SK-N-SH treated with all-trans-retinoic acid at 6 μM for 48 hours (cell line): ENCODE results near the gene SENP3.

Source experiments
- ATAC-seq: fragments of 200-7000 bp; cut with Tn5 transposase; 3 replicates; pipeline ENCODE4 v1.9.1; 2020; ENCODE audit warnings: mild to moderate bottlenecking, moderate library complexity
- ARNTL ChIP-seq: fragments of 450-650 bp; formaldehyde crosslinking; IDR thresholded peaks from 2 replicates; pipeline ENCODE4 v1.5.0; 2020; ENCODE audit warnings: low read depth, mild to moderate bottlenecking, moderate library complexity, borderline replicate concordance
- BACH2 ChIP-seq: fragments of 250-450 bp; sonication (Bioruptor Pico); IDR thresholded peaks from 2 replicates; pipeline ENCODE4 v1.9.0; 2021; ENCODE audit warnings: mild to moderate bottlenecking, borderline replicate concordance
- CREB5 ChIP-seq: fragments of 250-450 bp; sonication (Bioruptor Pico); IDR thresholded peaks from 2 replicates; pipeline ENCODE4 v1.5.1; 2020; ENCODE audit warnings: low read depth, mild to moderate bottlenecking, moderate library complexity
- CSDC2 ChIP-seq: fragments of 250-450 bp; sonication (Bioruptor Pico); IDR thresholded peaks from 2 replicates; pipeline ENCODE4 v1.5.0; 2020; ENCODE audit warnings: mild to moderate bottlenecking, moderate library complexity
- ESRRG ChIP-seq: fragments of 250-450 bp; sonication (Bioruptor Pico); IDR thresholded peaks from 2 replicates; pipeline ENCODE4 v1.6.1; 2021; ENCODE audit warnings: mild to moderate bottlenecking
- ISL1 ChIP-seq: fragments of 250-450 bp; sonication (Bioruptor Pico); IDR thresholded peaks from 2 replicates; pipeline ENCODE4 v2.1.2; 2022; ENCODE audit warnings: mild to moderate bottlenecking, moderate library complexity
- OSR1 ChIP-seq: fragments of 250-450 bp; sonication (Bioruptor Pico); IDR thresholded peaks from 2 replicates; pipeline ENCODE4 v1.8.0; 2022; ENCODE audit warnings: moderate library complexity, mild to moderate bottlenecking, inconsistent platforms
- PPARA ChIP-seq: fragments of 250-450 bp; sonication (Bioruptor Pico); IDR thresholded peaks from 2 replicates; pipeline ENCODE4 v1.5.0; 2020; ENCODE audit warnings: mild to moderate bottlenecking, borderline replicate concordance
- RARB ChIP-seq: fragments of 250-450 bp; sonication (Bioruptor Pico); IDR thresholded peaks from 2 replicates; pipeline ENCODE4 v1.8.0; 2021; ENCODE audit warnings: mild to moderate bottlenecking, moderate library complexity
- SNAI2 ChIP-seq: fragments of 250-450 bp; sonication (Bioruptor Pico); IDR thresholded peaks from 2 replicates; pipeline ENCODE4 v1.5.0; 2020; ENCODE audit warnings: mild to moderate bottlenecking, moderate library complexity
- TCF4 ChIP-seq: fragments of 250-450 bp; sonication (Bioruptor Pico); IDR thresholded peaks from 2 replicates; pipeline ENCODE4 v1.8.0; 2021; ENCODE audit warnings: mild to moderate bottlenecking, moderate library complexity, borderline replicate concordance
- ZFP3 ChIP-seq: fragments of 250-450 bp; sonication (Bioruptor Pico); IDR thresholded peaks from 2 replicates; pipeline ENCODE4 v1.5.0; 2020; ENCODE audit warnings: mild to moderate bottlenecking, moderate library complexity
- ZFP30 ChIP-seq: fragments of 450-650 bp; formaldehyde crosslinking; IDR thresholded peaks from 2 replicates; pipeline ENCODE4 v1.5.0; 2022; ENCODE audit warnings: mild to moderate bottlenecking, moderate library complexity
- ZNF565 ChIP-seq: fragments of 450-650 bp; formaldehyde crosslinking; conservative IDR thresholded peaks from 2 replicates; pipeline ENCODE4 v1.5.0; 2020; ENCODE audit warnings: low read depth, mild to moderate bottlenecking, moderate library complexity
- ZNF70 ChIP-seq: fragments of 450-650 bp; formaldehyde crosslinking; IDR thresholded peaks from 2 replicates; pipeline ENCODE4 v1.5.0; 2020; ENCODE audit warnings: mild to moderate bottlenecking, moderate library complexity
- ZNF8 ChIP-seq: fragments of 450-650 bp; formaldehyde crosslinking; IDR thresholded peaks from 2 replicates; pipeline ENCODE4 v1.5.0; 2020; ENCODE audit warnings: mild to moderate bottlenecking, moderate library complexity
- TF ChIP-seq, protein P1 (sequence below): fragments of 250-450 bp; sonication (Bioruptor Pico); IDR thresholded peaks from 2 replicates; pipeline ENCODE4 v1.8.0; 2020; ENCODE audit warnings: mild to moderate bottlenecking, moderate library complexity, borderline replicate concordance
- TF ChIP-seq, protein P2 (sequence below): fragments of 250-450 bp; sonication (Bioruptor Pico); IDR thresholded peaks from 2 replicates; pipeline ENCODE4 v1.5.1; 2021; ENCODE audit warnings: mild to moderate bottlenecking, moderate library complexity
- TF ChIP-seq, protein P3 (sequence below): fragments of 250-450 bp; sonication (Bioruptor Pico); IDR thresholded peaks from 2 replicates; pipeline ENCODE4 v1.5.0; 2020; ENCODE audit warnings: mild to moderate bottlenecking, moderate library complexity

SENP3 gene

DNA sequence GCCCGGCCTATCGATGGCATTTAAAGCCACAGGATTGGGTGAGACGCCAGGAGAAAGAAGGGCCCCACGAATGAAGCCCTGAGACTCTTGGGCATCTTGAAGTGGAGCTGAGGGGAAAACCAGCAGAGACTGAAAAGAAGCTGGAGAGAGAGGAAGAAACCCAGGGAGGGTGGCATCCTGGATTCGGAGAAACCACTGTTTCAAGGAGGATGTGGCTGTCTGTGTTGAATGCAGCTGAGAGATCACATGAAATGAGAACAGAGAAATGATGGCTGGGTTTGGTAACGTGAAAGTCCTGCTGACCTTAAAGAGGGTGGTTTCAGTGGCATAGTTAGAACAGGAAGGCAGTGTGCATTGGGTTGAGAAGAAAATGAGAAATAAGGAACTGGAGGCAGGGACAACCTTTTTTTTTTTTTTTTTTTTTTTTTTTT lies 9.1 kb upstream of the SENP3 start:
- TF ChIP-seq RARB (CRISPR knock-in tag) (no peak), ZNF8 (CRISPR knock-in tag) (no peak), ESRRG (CRISPR knock-in tag) (no peak), OSR1 (CRISPR knock-in tag) (no peak)
- TF ChIP-seq, protein P1, sequence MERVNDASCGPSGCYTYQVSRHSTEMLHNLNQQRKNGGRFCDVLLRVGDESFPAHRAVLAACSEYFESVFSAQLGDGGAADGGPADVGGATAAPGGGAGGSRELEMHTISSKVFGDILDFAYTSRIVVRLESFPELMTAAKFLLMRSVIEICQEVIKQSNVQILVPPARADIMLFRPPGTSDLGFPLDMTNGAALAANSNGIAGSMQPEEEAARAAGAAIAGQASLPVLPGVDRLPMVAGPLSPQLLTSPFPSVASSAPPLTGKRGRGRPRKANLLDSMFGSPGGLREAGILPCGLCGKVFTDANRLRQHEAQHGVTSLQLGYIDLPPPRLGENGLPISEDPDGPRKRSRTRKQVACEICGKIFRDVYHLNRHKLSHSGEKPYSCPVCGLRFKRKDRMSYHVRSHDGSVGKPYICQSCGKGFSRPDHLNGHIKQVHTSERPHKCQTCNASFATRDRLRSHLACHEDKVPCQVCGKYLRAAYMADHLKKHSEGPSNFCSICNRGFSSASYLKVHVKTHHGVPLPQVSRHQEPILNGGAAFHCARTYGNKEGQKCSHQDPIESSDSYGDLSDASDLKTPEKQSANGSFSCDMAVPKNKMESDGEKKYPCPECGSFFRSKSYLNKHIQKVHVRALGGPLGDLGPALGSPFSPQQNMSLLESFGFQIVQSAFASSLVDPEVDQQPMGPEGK (CRISPR knock-in tag) = no peak
- TF ChIP-seq, all 23 proteins: peak for 0
- ATAC-seq = no peak

DNA sequence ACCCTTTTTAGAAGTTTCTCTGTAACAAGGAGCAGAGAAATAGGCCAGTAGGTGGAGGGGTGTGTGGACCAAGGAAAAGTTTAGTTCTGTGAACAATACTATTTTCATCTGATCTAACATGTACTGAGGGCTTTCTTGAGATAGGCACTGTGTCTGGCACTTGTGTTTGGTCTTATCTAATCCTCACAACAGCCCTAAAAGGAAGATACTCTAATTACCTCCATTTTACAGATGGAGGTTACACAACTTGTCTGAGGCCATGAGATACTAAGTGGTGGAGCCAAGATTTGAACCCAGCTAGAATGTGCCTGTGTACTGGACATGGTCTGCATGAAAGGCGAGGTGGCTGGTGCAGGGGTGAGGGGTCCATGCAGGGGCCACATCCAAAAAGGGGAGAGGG lies 8.4 kb upstream of the SENP3 start:
- TF ChIP-seq, protein P2, sequence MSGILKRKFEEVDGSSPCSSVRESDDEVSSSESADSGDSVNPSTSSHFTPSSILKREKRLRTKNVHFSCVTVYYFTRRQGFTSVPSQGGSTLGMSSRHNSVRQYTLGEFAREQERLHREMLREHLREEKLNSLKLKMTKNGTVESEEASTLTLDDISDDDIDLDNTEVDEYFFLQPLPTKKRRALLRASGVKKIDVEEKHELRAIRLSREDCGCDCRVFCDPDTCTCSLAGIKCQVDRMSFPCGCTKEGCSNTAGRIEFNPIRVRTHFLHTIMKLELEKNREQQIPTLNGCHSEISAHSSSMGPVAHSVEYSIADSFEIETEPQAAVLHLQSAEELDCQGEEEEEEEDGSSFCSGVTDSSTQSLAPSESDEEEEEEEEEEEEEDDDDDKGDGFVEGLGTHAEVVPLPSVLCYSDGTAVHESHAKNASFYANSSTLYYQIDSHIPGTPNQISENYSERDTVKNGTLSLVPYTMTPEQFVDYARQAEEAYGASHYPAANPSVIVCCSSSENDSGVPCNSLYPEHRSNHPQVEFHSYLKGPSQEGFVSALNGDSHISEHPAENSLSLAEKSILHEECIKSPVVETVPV (CRISPR knock-in tag) = no peak
- no peak for ATAC-seq

GRCh38 chr17:7555320-7555948 lies 6.3 kb upstream of the SENP3 start:
- TF ChIP-seq CSDC2 (CRISPR knock-in tag) (no peak), BACH2 (CRISPR knock-in tag) (no peak), ZFP30 (CRISPR knock-in tag) (no peak), PPARA (CRISPR knock-in tag) (no peak), ZNF8 (CRISPR knock-in tag) (no peak), ZFP3 (no peak), OSR1 (CRISPR knock-in tag) (no peak), ISL1 (CRISPR knock-in tag) (no peak), SNAI2 (CRISPR knock-in tag) (no peak), CREB5 (CRISPR knock-in tag) (no peak), ARNTL (CRISPR knock-in tag) (no peak), ESRRG (CRISPR knock-in tag) (no peak)
- TF ChIP-seq, protein P3, sequence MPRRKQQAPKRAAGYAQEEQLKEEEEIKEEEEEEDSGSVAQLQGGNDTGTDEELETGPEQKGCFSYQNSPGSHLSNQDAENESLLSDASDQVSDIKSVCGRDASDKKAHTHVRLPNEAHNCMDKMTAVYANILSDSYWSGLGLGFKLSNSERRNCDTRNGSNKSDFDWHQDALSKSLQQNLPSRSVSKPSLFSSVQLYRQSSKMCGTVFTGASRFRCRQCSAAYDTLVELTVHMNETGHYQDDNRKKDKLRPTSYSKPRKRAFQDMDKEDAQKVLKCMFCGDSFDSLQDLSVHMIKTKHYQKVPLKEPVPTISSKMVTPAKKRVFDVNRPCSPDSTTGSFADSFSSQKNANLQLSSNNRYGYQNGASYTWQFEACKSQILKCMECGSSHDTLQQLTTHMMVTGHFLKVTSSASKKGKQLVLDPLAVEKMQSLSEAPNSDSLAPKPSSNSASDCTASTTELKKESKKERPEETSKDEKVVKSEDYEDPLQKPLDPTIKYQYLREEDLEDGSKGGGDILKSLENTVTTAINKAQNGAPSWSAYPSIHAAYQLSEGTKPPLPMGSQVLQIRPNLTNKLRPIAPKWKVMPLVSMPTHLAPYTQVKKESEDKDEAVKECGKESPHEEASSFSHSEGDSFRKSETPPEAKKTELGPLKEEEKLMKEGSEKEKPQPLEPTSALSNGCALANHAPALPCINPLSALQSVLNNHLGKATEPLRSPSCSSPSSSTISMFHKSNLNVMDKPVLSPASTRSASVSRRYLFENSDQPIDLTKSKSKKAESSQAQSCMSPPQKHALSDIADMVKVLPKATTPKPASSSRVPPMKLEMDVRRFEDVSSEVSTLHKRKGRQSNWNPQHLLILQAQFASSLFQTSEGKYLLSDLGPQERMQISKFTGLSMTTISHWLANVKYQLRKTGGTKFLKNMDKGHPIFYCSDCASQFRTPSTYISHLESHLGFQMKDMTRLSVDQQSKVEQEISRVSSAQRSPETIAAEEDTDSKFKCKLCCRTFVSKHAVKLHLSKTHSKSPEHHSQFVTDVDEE (CRISPR knock-in tag) = no peak
- TF ChIP-seq, protein P2 (CRISPR knock-in tag) = no peak
- TF ChIP-seq, protein P1 (CRISPR knock-in tag) = no peak
- no peak for ATAC-seq

DNA sequence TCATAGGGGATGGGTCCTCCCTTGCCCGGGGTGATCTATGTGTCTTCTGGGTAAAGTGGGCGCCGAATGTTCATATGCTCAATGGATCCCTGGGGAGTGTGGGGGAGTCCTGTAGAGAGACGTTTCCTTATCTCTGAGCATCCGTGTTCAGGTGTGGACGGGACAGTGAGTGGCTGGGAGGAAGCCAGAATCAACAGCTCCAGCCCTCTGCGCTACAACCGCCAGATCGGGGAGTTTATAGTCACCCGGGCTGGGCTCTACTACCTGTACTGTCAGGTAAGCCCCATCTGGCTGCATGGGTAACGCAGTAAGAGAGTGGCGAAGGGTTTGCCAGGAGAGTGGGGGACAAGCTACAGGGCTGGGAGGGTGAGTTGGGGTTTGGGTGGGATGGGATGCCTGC lies 5.1 kb upstream of the SENP3 start:
- no peak for ATAC-seq
- TF ChIP-seq ZNF565 (CRISPR knock-in tag) (no peak), ZNF70 (CRISPR knock-in tag) (no peak), CREB5 (CRISPR knock-in tag) (no peak), ISL1 (CRISPR knock-in tag) (no peak), TCF4 (no peak), ARNTL (CRISPR knock-in tag) (no peak)
- TF ChIP-seq, protein P2 (CRISPR knock-in tag) = no peak
